Measurements from ENCODE around the gene DIPK1B.

DIPK1B gene

DNA sequence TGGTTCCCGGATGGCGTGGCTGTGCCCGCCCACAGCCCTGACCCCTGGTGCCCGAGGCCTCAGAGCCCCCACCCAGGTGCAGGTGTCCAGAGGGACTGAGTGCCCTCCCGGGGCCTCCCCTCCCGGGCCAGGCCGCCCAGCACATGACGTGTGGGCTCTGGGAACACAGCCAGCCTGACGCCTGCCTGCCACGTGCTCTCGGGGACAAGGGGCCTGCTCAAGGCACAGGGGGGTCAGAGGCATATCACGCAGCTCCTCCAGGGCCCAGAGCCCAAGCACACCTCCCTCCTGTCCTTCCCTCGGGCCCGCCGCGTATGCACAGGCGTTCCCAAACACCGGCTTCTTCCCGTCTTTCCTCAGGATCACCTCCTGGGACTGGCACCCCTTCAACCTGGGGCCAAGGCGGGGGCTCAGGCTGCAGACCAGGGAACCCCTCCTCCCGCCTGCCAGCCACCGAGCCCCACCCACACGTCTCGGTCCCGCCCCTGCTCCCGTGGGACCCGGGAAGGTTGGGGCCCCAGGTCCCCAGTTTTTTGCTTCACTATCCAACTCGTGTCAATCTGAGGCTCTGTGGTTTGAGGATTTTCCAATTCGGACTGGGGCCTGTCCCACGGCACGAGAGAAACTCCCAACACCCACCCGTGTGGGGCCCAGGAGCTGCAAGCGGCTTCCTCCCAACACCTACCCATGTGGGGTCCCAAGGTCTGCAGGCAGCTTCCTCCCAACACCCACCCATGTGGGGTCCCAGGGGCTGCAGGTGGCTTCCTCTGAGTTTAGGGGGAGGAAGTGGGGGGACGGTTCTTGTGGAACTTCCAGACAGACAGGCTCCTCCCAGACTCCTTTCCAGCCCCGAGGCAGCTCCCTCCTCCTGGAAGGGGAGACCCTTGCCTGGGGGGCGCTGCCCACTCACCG is 28.9 kb downstream of the DIPK1B start:
- no peak overlapping the region for H2AFZ ChIP-seq (ENCODE audit: low read depth, low read length)
- no peaks in the 10 kb centered on the region for H3K36me3 ChIP-seq (ENCODE audit: insufficient read depth, low read length)
- no peak overlapping the region for H3K4me2 ChIP-seq (ENCODE audit: insufficient read depth, low read length)
- peaks cover 7% of the 10 kb centered on the region for H3K27me3 ChIP-seq (ENCODE audit: insufficient read depth, low read length, poor library complexity)
- H3K9me3 ChIP-seq (ENCODE audit: insufficient read depth, low read length, severe bottlenecking): no peaks in the 10 kb centered on the region
- H3K9ac ChIP-seq (ENCODE audit: low read depth, low read length): no peak overlapping the region
- no peaks in the 10 kb centered on the region for H3K79me2 ChIP-seq (ENCODE audit: insufficient read depth, low read length)
- no peak for DNase-seq
- H3K4me3 ChIP-seq (ENCODE audit: low read depth in 1 of 2, low read length in 2 of 2): no peak overlapping the region
- no peak overlapping the region for H3K27ac ChIP-seq (ENCODE audit: low read length)
- no peaks in the 10 kb centered on the region; the same call in 1 of the 2 replicates for H4K20me1 ChIP-seq (ENCODE audit: insufficient read depth, low read length)
- TF ChIP-seq, protein P1, sequence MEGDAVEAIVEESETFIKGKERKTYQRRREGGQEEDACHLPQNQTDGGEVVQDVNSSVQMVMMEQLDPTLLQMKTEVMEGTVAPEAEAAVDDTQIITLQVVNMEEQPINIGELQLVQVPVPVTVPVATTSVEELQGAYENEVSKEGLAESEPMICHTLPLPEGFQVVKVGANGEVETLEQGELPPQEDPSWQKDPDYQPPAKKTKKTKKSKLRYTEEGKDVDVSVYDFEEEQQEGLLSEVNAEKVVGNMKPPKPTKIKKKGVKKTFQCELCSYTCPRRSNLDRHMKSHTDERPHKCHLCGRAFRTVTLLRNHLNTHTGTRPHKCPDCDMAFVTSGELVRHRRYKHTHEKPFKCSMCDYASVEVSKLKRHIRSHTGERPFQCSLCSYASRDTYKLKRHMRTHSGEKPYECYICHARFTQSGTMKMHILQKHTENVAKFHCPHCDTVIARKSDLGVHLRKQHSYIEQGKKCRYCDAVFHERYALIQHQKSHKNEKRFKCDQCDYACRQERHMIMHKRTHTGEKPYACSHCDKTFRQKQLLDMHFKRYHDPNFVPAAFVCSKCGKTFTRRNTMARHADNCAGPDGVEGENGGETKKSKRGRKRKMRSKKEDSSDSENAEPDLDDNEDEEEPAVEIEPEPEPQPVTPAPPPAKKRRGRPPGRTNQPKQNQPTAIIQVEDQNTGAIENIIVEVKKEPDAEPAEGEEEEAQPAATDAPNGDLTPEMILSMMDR (IDR thresholded peaks at IDR 0.05; ENCODE audit: borderline replicate concordance, extremely low read depth, low read length, poor library complexity, severe bottlenecking): no peak
- TF ChIP-seq EZH2 (IDR thresholded peaks at IDR 0.05; ENCODE audit: borderline replicate concordance, low read depth, low read length, severe bottlenecking): no peak
- no peak for ATAC-seq (ENCODE audit: insufficient read depth, low read depth)
- H3K4me1 ChIP-seq (ENCODE audit: insufficient read depth, low read length): peaks cover 4% of the 10 kb centered on the region; the same call in 1 of the 2 replicates

DNA sequence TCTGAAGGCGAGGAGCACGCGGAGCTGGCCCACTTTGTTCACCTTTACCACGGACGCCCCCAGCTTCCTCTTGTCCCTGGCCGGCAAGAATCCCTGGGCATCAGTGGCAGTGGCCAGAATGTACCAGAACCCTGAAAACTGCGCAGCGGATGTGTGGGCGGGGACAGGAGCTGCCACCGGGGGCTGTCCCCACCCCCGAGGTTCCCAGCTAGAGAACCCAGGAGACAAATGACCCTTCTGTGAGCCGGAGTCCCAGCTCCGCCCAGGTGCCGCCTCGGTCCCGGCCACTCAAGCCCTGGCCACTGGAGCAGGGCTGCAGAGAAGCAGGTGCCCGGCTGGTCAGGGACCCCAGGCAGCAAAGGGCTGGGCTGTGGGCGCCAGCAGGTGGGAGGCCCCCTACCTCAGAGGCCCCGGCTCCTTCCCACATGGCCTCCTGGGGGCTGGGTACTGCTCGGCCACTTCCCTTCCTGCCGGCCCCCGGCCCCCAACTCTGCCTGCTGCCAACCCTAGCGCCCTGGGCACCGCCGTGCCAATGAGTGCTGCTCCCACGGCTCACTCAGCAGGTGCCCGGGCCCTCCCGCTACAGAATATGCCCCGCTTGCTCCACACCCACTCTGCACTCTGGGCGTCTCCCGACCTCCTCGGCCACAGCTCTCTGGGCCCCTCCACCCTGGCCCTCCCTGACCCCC is 29.7 kb downstream of the DIPK1B start:
- Histone ChIP-seq H3K27me3 (ENCODE audit: insufficient read depth, low read length, poor library complexity) (peaks cover 7% of the 10 kb centered on the region), H3K4me1 (ENCODE audit: insufficient read depth, low read length) (peaks cover 4% of the 10 kb centered on the region; the same call in 1 of the 2 replicates), H3K27ac (ENCODE audit: low read length) (no peak overlapping the region), H3K9ac (ENCODE audit: low read depth, low read length) (no peak overlapping the region), H3K4me3 (ENCODE audit: low read depth in 1 of 2, low read length in 2 of 2) (no peak overlapping the region), H3K79me2 (ENCODE audit: insufficient read depth, low read length) (no peaks in the 10 kb centered on the region), H4K20me1 (ENCODE audit: insufficient read depth, low read length) (no peaks in the 10 kb centered on the region; the same call in 1 of the 2 replicates), H3K36me3 (ENCODE audit: insufficient read depth, low read length) (no peaks in the 10 kb centered on the region), H3K9me3 (ENCODE audit: insufficient read depth, low read length, severe bottlenecking) (no peaks in the 10 kb centered on the region), H3K4me2 (ENCODE audit: insufficient read depth, low read length) (no peak overlapping the region), H2AFZ (ENCODE audit: low read depth, low read length) (no peak overlapping the region)
- ATAC-seq (ENCODE audit: insufficient read depth, low read depth) (no peak), DNase-seq (no peak)
- TF ChIP-seq, protein P1 (IDR thresholded peaks at IDR 0.05; ENCODE audit: borderline replicate concordance, extremely low read depth, low read length, poor library complexity, severe bottlenecking): no peak

DNA sequence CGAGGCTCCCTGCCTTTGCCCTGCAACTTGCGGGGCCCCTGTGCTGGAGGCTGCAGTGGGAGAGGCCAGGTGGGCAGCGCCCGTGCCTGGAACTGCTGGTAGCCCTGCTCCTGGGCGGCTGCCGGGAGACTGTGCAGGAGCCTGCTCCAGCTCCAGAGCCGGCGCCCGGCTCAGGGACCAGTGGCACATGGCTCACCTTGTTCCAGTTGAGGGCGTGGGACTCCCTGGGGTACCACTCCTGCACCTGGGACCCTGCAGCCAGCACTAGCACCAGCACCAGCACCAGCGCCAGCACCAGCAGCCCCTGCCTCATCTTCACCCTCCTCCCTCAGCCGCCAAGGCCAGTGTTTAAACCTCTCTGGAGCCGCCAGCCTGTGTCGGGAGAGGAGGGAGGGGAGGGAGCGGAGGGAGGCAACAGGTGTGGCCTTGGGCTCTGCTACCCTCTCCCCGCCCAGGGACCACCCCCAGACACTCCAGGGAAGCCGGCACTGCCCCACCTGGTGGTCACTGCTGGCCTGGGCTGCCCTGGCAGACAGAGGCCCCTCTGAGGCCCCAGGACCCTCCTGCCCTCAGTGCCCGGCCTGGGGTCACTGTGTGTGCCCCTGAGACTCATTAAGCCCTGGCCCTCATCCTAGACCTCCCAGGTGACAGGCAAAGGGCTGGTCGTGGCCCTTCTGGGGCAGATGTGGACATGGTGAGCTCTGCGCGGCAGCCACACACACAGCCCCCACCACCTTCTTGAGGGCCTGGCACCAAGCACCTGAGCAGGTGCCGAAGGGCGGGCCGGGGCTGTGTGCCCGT is 30.4 kb downstream of the DIPK1B start, which contains the start of gene LCN10:
LCN10 (minus strand) TSS at position 350 of the 801 bp plus-strand sequence; CDS start at position 313, 37 bp downstream.
- no peak for DNase-seq
- no peak within 1 kb of the TSS for H3K4me2 ChIP-seq (ENCODE audit: insufficient read depth, low read length)
- no peaks in the 10 kb centered on the region for H3K79me2 ChIP-seq (ENCODE audit: insufficient read depth, low read length)
- H3K4me3 ChIP-seq (ENCODE audit: low read depth in 1 of 2, low read length in 2 of 2): no peak within 1 kb of the TSS
- no peaks in the 10 kb centered on the region for H3K9me3 ChIP-seq (ENCODE audit: insufficient read depth, low read length, severe bottlenecking)
- peaks cover 4% of the 10 kb centered on the region; the same call in 1 of the 2 replicates for H3K4me1 ChIP-seq (ENCODE audit: insufficient read depth, low read length)
- no peaks in the 10 kb centered on the region for H3K36me3 ChIP-seq (ENCODE audit: insufficient read depth, low read length)
- peaks cover 7% of the 10 kb centered on the region for H3K27me3 ChIP-seq (ENCODE audit: insufficient read depth, low read length, poor library complexity)
- TF ChIP-seq, protein P1 (IDR thresholded peaks at IDR 0.05; ENCODE audit: borderline replicate concordance, extremely low read depth, low read length, poor library complexity, severe bottlenecking): no peak
- no peak for TF ChIP-seq EZH2 (IDR thresholded peaks at IDR 0.05; ENCODE audit: borderline replicate concordance, low read depth, low read length, severe bottlenecking)
- H3K9ac ChIP-seq (ENCODE audit: low read depth, low read length): no peak within 1 kb of the TSS
- H2AFZ ChIP-seq (ENCODE audit: low read depth, low read length): no peak within 1 kb of the TSS
- H3K27ac ChIP-seq (ENCODE audit: low read length): no peak within 1 kb of the TSS
- no peak for ATAC-seq (ENCODE audit: insufficient read depth, low read depth)
- H4K20me1 ChIP-seq (ENCODE audit: insufficient read depth, low read length): no peaks in the 10 kb centered on the region; the same call in 1 of the 2 replicates
